Measurements from ENCODE around the gene GALNT18. TPM values are rescaled to one million over a fixed set of nuclear protein-coding genes. Genes with fewer than 3 reads are reported as not detected.
A peak's percentile ranks its signal among the peaks of the same experiment; 100 is the strongest.

The GALNT18 gene
- total and polyA plus RNA-seq, 4 donors: 2.1 to 11.0 (median 3.8) TPM

DNA sequence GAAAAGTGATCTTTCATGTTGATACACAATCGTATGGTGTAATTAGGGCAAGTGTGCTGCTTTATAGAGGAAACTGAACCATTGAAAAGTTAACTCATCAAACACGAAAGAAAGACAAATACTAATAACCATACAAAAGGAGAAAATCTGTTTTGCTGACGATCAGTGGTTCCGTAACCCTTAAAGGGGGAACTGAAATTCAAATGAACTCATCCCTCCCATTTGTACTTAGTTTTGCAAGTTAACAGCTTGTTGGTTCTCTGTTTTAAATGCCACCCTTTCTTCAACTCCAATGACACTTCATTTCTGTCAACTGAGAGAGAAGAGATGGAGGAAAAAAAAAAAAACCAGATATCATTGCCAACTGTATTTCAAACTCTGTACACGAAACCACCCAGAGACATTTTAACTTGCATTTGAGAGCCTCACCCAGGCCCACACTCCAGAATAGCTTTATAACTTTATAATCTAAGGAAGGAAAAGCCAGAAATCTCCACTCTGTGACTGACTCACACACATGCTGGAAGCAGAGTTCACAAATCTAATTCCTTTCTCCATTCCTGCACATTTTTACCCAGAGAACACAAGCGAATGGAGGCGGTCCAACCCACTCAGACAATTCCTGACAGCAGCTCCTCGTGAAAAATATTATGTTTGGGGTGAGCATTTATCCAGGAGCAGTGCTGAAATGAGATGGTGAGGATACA lies 251.4 kb downstream of the GALNT18 start:
- no peak for TF ChIP-seq RAD21 (IDR thresholded peaks at IDR 0.05)
- no peak for TF ChIP-seq FOXA2 (IDR thresholded peaks at IDR 0.05)
- TF ChIP-seq YY1 (IDR thresholded peaks at IDR 0.05): no peak
- no peak for TF ChIP-seq RXRA (IDR thresholded peaks at IDR 0.05)
- TF ChIP-seq GABPA (IDR thresholded peaks at IDR 0.05 in 1 of 2, conservative IDR thresholded peaks at IDR 0.05 in 1 of 2): no peak
- TF ChIP-seq, protein P1, sequence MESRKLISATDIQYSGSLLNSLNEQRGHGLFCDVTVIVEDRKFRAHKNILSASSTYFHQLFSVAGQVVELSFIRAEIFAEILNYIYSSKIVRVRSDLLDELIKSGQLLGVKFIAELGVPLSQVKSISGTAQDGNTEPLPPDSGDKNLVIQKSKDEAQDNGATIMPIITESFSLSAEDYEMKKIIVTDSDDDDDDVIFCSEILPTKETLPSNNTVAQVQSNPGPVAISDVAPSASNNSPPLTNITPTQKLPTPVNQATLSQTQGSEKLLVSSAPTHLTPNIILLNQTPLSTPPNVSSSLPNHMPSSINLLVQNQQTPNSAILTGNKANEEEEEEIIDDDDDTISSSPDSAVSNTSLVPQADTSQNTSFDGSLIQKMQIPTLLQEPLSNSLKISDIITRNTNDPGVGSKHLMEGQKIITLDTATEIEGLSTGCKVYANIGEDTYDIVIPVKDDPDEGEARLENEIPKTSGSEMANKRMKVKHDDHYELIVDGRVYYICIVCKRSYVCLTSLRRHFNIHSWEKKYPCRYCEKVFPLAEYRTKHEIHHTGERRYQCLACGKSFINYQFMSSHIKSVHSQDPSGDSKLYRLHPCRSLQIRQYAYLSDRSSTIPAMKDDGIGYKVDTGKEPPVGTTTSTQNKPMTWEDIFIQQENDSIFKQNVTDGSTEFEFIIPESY (IDR thresholded peaks at IDR 0.05): no peak
- TF ChIP-seq FOXA1 (IDR thresholded peaks at IDR 0.05): no peak
- no peak for DNase-seq (ENCODE audit: low spot score)
- 90% methylated on average over 8 of the region's 8 CpGs for WGBS
- Histone ChIP-seq H3K9me3 (ENCODE audit: control insufficient read depth in 4 of 4, low read length in 3 of 4) (no peaks in the 10 kb centered on the region), H3K4me1 (ENCODE audit: control insufficient read depth in 4 of 4, insufficient read depth in 4 of 4, low read length in 3 of 4) (peaks cover 2 to 17% (median 11%) of the 10 kb centered on the region in 4 donors), H3K9ac (ENCODE audit: low read depth in 1 of 2, low read length in 2 of 2) (no peak overlapping the region), H3K36me3 (ENCODE audit: control insufficient read depth in 4 of 4, insufficient read depth in 3 of 4, low read depth in 1 of 4, low read length in 3 of 4) (peaks cover 0 to 37% (median 9%) of the 10 kb centered on the region in 4 donors), H3K4me3 (ENCODE audit: low read depth in 1 of 3, low read length in 3 of 3) (no peak overlapping the region), H3K27ac (ENCODE audit: low read depth in 1 of 2, low read length in 2 of 2) (no peak overlapping the region), H3K27me3 (ENCODE audit: control insufficient read depth in 4 of 4, insufficient read depth in 4 of 4, low read length in 3 of 4) (no peaks in the 10 kb centered on the region)

DNA sequence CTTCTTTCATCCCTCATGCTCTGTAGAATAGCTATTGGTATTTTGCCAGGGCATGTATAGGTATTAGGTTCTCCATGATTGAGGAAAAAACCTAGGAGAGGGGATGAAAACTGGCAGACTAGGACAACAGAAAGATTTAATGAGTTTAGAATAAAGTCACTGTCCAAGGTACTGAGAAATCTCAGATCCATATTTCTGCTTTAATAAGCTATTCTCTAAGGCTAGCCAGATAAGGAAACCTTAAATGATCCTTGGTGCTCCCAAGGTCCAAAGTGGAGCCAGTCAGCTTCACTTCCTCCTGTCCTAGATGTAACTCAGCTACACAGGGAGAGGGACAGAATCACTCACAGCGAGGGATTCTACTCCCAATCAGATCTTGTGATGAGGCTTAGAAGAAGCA lies 255.0 kb downstream of the GALNT18 start:
- H3K9ac ChIP-seq (ENCODE audit: low read depth in 1 of 2, low read length in 2 of 2): no peak overlapping the region
- TF ChIP-seq TAF1 (conservative IDR thresholded peaks at IDR 0.05) (no peak), REST (IDR thresholded peaks at IDR 0.05) (peak; percentile 96), FOXA1 (IDR thresholded peaks at IDR 0.05) (no peak), RXRA (IDR thresholded peaks at IDR 0.05) (no peak)
- TF ChIP-seq, protein P2, sequence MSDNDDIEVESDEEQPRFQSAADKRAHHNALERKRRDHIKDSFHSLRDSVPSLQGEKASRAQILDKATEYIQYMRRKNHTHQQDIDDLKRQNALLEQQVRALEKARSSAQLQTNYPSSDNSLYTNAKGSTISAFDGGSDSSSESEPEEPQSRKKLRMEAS (IDR thresholded peaks at IDR 0.05): no peak
- H3K9me3 ChIP-seq (ENCODE audit: control insufficient read depth in 4 of 4, low read length in 3 of 4): no peaks in the 10 kb centered on the region
- H3K4me1 ChIP-seq (ENCODE audit: control insufficient read depth in 4 of 4, insufficient read depth in 4 of 4, low read length in 3 of 4): no peaks in the 10 kb centered on the region
- no peak overlapping the region for H3K4me3 ChIP-seq (ENCODE audit: low read depth in 1 of 3, low read length in 3 of 3)
- no peak overlapping the region for H3K27ac ChIP-seq (ENCODE audit: low read depth in 1 of 2, low read length in 2 of 2)
- H3K36me3 ChIP-seq (ENCODE audit: control insufficient read depth in 4 of 4, insufficient read depth in 3 of 4, low read depth in 1 of 4, low read length in 3 of 4): peaks cover 0 to 24% (median 8%) of the 10 kb centered on the region in 4 donors
- no peaks in the 10 kb centered on the region for H3K27me3 ChIP-seq (ENCODE audit: control insufficient read depth in 4 of 4, insufficient read depth in 4 of 4, low read length in 3 of 4)
- WGBS: 92% methylated on average over 1 of the region's 1 CpG
- DNase-seq (ENCODE audit: low spot score): no peak

- DNase-seq (ENCODE audit: low spot score): no peak
- H3K27ac ChIP-seq (ENCODE audit: low read depth in 1 of 2, low read length in 2 of 2): no peak overlapping the region
- H3K9ac ChIP-seq (ENCODE audit: low read depth in 1 of 2, low read length in 2 of 2): no peak overlapping the region
- H3K9me3 ChIP-seq (ENCODE audit: control insufficient read depth in 4 of 4, low read length in 3 of 4): no peaks in the 10 kb centered on the region
- H3K36me3 ChIP-seq (ENCODE audit: control insufficient read depth in 4 of 4, insufficient read depth in 3 of 4, low read depth in 1 of 4, low read length in 3 of 4): peaks cover 0 to 8% (median 3%) of the 10 kb centered on the region in 4 donors
- TF ChIP-seq YY1 (IDR thresholded peaks at IDR 0.05): no peak
- no peak for TF ChIP-seq GABPA (IDR thresholded peaks at IDR 0.05 in 1 of 2, conservative IDR thresholded peaks at IDR 0.05 in 1 of 2)
- no peak for TF ChIP-seq HNF4A (conservative IDR thresholded peaks at IDR 0.05)
- TF ChIP-seq, protein P2 (IDR thresholded peaks at IDR 0.05): no peak
- H3K27me3 ChIP-seq (ENCODE audit: control insufficient read depth in 4 of 4, insufficient read depth in 4 of 4, low read length in 3 of 4): no peaks in the 10 kb centered on the region
- H3K4me1 ChIP-seq (ENCODE audit: control insufficient read depth in 4 of 4, insufficient read depth in 4 of 4, low read length in 3 of 4): no peaks in the 10 kb centered on the region
- no peak overlapping the region for H3K4me3 ChIP-seq (ENCODE audit: low read depth in 1 of 3, low read length in 3 of 3)
Measured at GRCh38 chr11:11363674-11364073, 258.1 kb downstream of the GALNT18 start.

Measured in liver (tissue), 9 donors.